HepG2 (cell line): ENCODE measurements around the gene CGNL1. TPM values are rescaled to one million over a fixed set of nuclear protein-coding genes. Genes with fewer than 3 reads are reported as not detected.
A peak's percentile ranks its signal among the peaks of the same experiment; 100 is the strongest.

ENCODE experiments used
- CBFB ChIP-seq: sonication (generic); formaldehyde crosslinking; IDR thresholded peaks from 2 replicates; pipeline ENCODE4 v1.4.0; 2020; ENCODE audit warnings: missing genetic modification reagents
- CBX5 ChIP-seq: sonication (generic); formaldehyde crosslinking; IDR thresholded peaks from 2 replicates; pipeline ENCODE4 v1.4.0; 2020; ENCODE audit warnings: missing genetic modification reagents, borderline replicate concordance
- CEBPG ChIP-seq: IDR thresholded peaks from 2 replicates; pipeline ENCODE4 v1.6.1; 2016
- DR1 ChIP-seq: sonication (generic); formaldehyde crosslinking; IDR thresholded peaks from 2 replicates; pipeline ENCODE4 v1.8.0; 2021; ENCODE audit warnings: mild to moderate bottlenecking, missing genetic modification reagents, inconsistent platforms
- E2F5 ChIP-seq: sonication (generic); formaldehyde crosslinking; conservative IDR thresholded peaks from 2 replicates; pipeline ENCODE4 v1.4.0; 2020; ENCODE audit warnings: missing genetic modification reagents
- FOXK1 ChIP-seq: sonication (generic); formaldehyde crosslinking; IDR thresholded peaks from 2 replicates; pipeline ENCODE4 v1.4.0; 2020; ENCODE audit warnings: low read depth, missing genetic modification reagents, borderline replicate concordance
- HNF4G ChIP-seq, 2 experiments: sonication (generic) in 1 of 2; formaldehyde crosslinking in 1 of 2; IDR thresholded peaks; 2 replicates each; pipeline versions ENCODE4 v1.4.0 to v1.6.1; 2011 to 2020; ENCODE audit warnings: borderline replicate concordance in 2 of 2, low read depth in 2 of 2, mild to moderate bottlenecking in 2 of 2, low read length in 1 of 2, missing genetic modification reagents in 1 of 2, moderate library complexity in 1 of 2
- HOMEZ ChIP-seq: IDR thresholded peaks from 2 replicates; pipeline ENCODE4 v1.6.1; 2016; ENCODE audit warnings: low read depth
- JUN ChIP-seq: sonication (generic); formaldehyde crosslinking; IDR thresholded peaks from 2 replicates; pipeline ENCODE4 v1.4.0; 2020; ENCODE audit warnings: mild to moderate bottlenecking, missing genetic modification reagents
- NR2F2 ChIP-seq: IDR thresholded peaks from 2 replicates; pipeline ENCODE4 v1.6.1; 2012; ENCODE audit warnings: low read depth, inconsistent platforms, borderline replicate concordance
- PHB2 ChIP-seq: fragments of 450-650 bp; IDR thresholded peaks from 2 replicates; pipeline ENCODE4 v1.6.1; 2018; ENCODE audit not compliant: partially characterized antibody
- POGZ ChIP-seq: sonication (generic); formaldehyde crosslinking; IDR thresholded peaks from 2 replicates; pipeline ENCODE4 v1.4.0; 2020; ENCODE audit warnings: mild to moderate bottlenecking, missing genetic modification reagents
- TSC22D2 ChIP-seq: sonication (generic); formaldehyde crosslinking; IDR thresholded peaks from 2 replicates; pipeline ENCODE4 v1.5.1; 2020; ENCODE audit warnings: missing genetic modification reagents, mild to moderate bottlenecking, borderline replicate concordance
- ZBTB39 ChIP-seq: sonication (generic); formaldehyde crosslinking; IDR thresholded peaks from 2 replicates; pipeline ENCODE4 v1.5.0; 2020; ENCODE audit warnings: missing genetic modification reagents
- ZBTB7A ChIP-seq: sonication (generic); formaldehyde crosslinking; IDR thresholded peaks from 2 replicates; pipeline ENCODE4 v1.8.0; 2022; ENCODE audit warnings: mild to moderate bottlenecking, missing genetic modification reagents
- ZIK1 ChIP-seq: sonication (generic); formaldehyde crosslinking; IDR thresholded peaks from 2 replicates; pipeline ENCODE4 v1.5.0; 2020; ENCODE audit warnings: mild to moderate bottlenecking, low read depth, missing genetic modification reagents, borderline replicate concordance
- ZNF124 ChIP-seq: sonication (generic); formaldehyde crosslinking; IDR thresholded peaks from 2 replicates; pipeline ENCODE4 v1.4.0; 2020; ENCODE audit warnings: missing genetic modification reagents
- ZNF136 ChIP-seq: sonication (generic); formaldehyde crosslinking; IDR thresholded peaks from 2 replicates; pipeline ENCODE4 v1.8.1; 2022; ENCODE audit warnings: low read depth, mild to moderate bottlenecking, moderate library complexity, missing genetic modification reagents
- ZNF20 ChIP-seq: sonication (generic); formaldehyde crosslinking; IDR thresholded peaks from 2 replicates; pipeline ENCODE4 v1.4.0; 2020; ENCODE audit warnings: mild to moderate bottlenecking, moderate library complexity, missing genetic modification reagents
- ZNF788 ChIP-seq: sonication (generic); formaldehyde crosslinking; IDR thresholded peaks from 2 replicates; pipeline ENCODE4 v1.5.0; 2020; ENCODE audit warnings: mild to moderate bottlenecking, missing genetic modification reagents, borderline replicate concordance
- ZSCAN12 ChIP-seq: sonication (generic); formaldehyde crosslinking; IDR thresholded peaks from 2 replicates; pipeline ENCODE4 v1.9.0; 2021; ENCODE audit warnings: mild to moderate bottlenecking, missing genetic modification reagents
- polyA plus RNA-seq, 8 experiments: library from polyadenylated mRNA; depleted of rRNA in 3 of 8; stranded (reverse) in 7 of 8; unstranded in 1 of 8; fragments of >200 nt; fragmentation: Illumina TruSeq in 4 of 8; extraction: Trizol in 4 of 8; gene quantifications; 2 replicates each; pipeline versions ENCODE4 v1.2.1 to v1.2.3, GENCODE V29; 2011 to 2016; ENCODE audit warnings: low read depth in 4 of 8, missing spikeins in 1 of 8, mixed read lengths in 1 of 8; ENCODE audit not compliant: insufficient read depth in 1 of 8
- total RNA-seq, 5 experiments: library from RNA; depleted of rRNA; stranded (reverse); fragments of >200 nt; fragmentation: Illumina TruSeq; extraction: Trizol; gene quantifications; 2 replicates each; pipeline ENCODE4 v1.2.3, GENCODE V29; 2016; ENCODE audit warnings: low read depth in 1 of 5
- TF ChIP-seq, protein P1 (sequence below): sonication (generic); formaldehyde crosslinking; IDR thresholded peaks from 2 replicates; pipeline ENCODE4 v1.4.0; 2020; ENCODE audit warnings: low read depth, mild to moderate bottlenecking, missing genetic modification reagents
- TF ChIP-seq, protein P2 (sequence below): sonication (generic); formaldehyde crosslinking; IDR thresholded peaks from 2 replicates; pipeline ENCODE4 v1.4.0; 2020; ENCODE audit warnings: mild to moderate bottlenecking, missing genetic modification reagents

CGNL1 gene
- total and polyA plus RNA-seq, 2 of the 13 experiments (the other 11 are each of a cell fraction or from before 2014, with no cell fraction given), result 5.6 to 15.6 TPM

DNA sequence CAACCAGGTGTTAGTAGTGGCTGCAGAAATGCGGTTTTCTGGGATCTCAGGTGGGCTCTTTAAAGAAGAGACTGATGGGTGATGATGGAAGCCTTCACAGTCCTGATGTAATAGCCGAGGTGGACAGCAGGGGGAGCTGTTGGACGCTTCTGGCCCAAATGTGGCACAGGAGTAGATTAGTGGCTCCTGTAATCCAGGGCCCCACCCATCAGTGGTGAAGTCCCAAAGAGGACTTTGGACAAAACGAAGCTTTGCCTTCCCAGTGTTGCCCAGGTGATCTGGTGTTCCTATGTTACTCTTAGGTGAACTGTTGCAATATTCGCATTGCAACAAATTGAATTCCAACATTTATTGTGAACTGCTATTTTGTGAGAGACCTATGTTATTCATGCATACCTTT is 183.6 kb downstream of the CGNL1 start (continued):
- peak; percentile 58; the same call in 1 of the 2 replicates for TF ChIP-seq ZNF124 (CRISPR knock-in tag)
- TF ChIP-seq HNF4G (IDR thresholded peaks at IDR 0.05; ENCODE audit: borderline replicate concordance, low read depth, low read length), result peak; percentile 56; the same call in 1 of the 2 replicates
- TF ChIP-seq HNF4G (CRISPR knock-in tag; IDR thresholded peaks at IDR 0.05; ENCODE audit: borderline replicate concordance, low read depth), result no peak
- no peak for TF ChIP-seq CBX5
- no peak for TF ChIP-seq TSC22D2 (CRISPR knock-in tag)
- TF ChIP-seq, protein P1, sequence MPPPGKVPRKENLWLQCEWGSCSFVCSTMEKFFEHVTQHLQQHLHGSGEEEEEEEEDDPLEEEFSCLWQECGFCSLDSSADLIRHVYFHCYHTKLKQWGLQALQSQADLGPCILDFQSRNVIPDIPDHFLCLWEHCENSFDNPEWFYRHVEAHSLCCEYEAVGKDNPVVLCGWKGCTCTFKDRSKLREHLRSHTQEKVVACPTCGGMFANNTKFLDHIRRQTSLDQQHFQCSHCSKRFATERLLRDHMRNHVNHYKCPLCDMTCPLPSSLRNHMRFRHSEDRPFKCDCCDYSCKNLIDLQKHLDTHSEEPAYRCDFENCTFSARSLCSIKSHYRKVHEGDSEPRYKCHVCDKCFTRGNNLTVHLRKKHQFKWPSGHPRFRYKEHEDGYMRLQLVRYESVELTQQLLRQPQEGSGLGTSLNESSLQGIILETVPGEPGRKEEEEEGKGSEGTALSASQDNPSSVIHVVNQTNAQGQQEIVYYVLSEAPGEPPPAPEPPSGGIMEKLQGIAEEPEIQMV, result no peak
- TF ChIP-seq HOMEZ (CRISPR knock-in tag), result peak; percentile 21; the same call in 1 of the 2 replicates
- TF ChIP-seq ZNF136, result no peak
- no peak for TF ChIP-seq ZNF20
- peak; percentile 50; the same call in 1 of the 2 replicates for TF ChIP-seq POGZ
- TF ChIP-seq ZSCAN12, result no peak
- TF ChIP-seq PHB2, result no peak
- TF ChIP-seq ZBTB39 (CRISPR knock-in tag), result no peak
- TF ChIP-seq FOXK1 (CRISPR knock-in tag), result no peak
- TF ChIP-seq JUN (CRISPR knock-in tag), result no peak
- no peak for TF ChIP-seq DR1 (CRISPR knock-in tag)
- no peak for TF ChIP-seq CBFB (CRISPR knock-in tag)
- TF ChIP-seq ZNF788, result 0 out of 2 replicates have a peak, but pooled peaks have one; percentile 22
- no peak for TF ChIP-seq NR2F2
- TF ChIP-seq, protein P2, sequence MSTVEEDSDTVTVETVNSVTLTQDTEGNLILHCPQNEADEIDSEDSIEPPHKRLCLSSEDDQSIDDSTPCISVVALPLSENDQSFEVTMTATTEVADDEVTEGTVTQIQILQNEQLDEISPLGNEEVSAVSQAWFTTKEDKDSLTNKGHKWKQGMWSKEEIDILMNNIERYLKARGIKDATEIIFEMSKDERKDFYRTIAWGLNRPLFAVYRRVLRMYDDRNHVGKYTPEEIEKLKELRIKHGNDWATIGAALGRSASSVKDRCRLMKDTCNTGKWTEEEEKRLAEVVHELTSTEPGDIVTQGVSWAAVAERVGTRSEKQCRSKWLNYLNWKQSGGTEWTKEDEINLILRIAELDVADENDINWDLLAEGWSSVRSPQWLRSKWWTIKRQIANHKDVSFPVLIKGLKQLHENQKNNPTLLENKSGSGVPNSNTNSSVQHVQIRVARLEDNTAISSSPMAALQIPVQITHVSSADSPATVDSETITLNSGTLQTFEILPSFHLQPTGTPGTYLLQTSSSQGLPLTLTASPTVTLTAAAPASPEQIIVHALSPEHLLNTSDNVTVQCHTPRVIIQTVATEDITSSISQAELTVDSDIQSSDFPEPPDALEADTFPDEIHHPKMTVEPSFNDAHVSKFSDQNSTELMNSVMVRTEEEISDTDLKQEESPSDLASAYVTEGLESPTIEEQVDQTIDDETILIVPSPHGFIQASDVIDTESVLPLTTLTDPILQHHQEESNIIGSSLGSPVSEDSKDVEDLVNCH (CRISPR knock-in tag), result no peak
- no peak for TF ChIP-seq ZBTB7A (CRISPR knock-in tag)
- TF ChIP-seq E2F5 (CRISPR knock-in tag), result no peak
- TF ChIP-seq CEBPG (CRISPR knock-in tag), result peak; percentile 54; the same call in 1 of the 2 replicates
- no peak for TF ChIP-seq ZIK1
